HL-60/S4 (cell line): ENCODE measurements around the gene CDC37.

Experiments
- in situ Hi-C: fragments of 300-500 bp; cut with MboI; formaldehyde crosslinking; loops from 2 replicates; pipeline ENCODE4 v1.14.3; 2022; ENCODE audit warnings: low sequenced_read_pairs

Gene CDC37

GRCh38 chr19:10363789-10364281 lies 39.5 kb downstream of the CDC37 start:
- in situ Hi-C loops, result no loop called here

GRCh38 chr19:10362259-10362658 lies 41.1 kb downstream of the CDC37 start:
- in situ Hi-C loops, result no loop called here

GRCh38 chr19:10361569-10362011 lies 41.8 kb downstream of the CDC37 start:
- in situ Hi-C loops, result no loop called here

- in situ Hi-C loops, result no loop called here
These were observed 46.9 kb downstream of the CDC37 start for GRCh38 chr19:10356431-10356830.

GRCh38 chr19:10353793-10354391 lies 49.5 kb downstream of the CDC37 start:
- in situ Hi-C loops, result no loop called here

GRCh38 chr19:10352764-10353671 lies 50.3 kb downstream of the CDC37 start:
- in situ Hi-C loops, result no loop called here

GRCh38 chr19:10346509-10346908 lies 56.8 kb downstream of the CDC37 start:
- in situ Hi-C loops, result no loop called here

GRCh38 chr19:10344780-10345179 lies 58.6 kb downstream of the CDC37 start:
- in situ Hi-C loops, result no loop called here

- in situ Hi-C loops, result no loop called here
These were observed 59.8 kb downstream of the CDC37 start for GRCh38 chr19:10343495-10343894.
